22Rv1 (cell line): ENCODE results near the gene SREBF1.

Experiments
- ZFX ChIP-seq: fragments of 450-650 bp; IDR thresholded peaks from 2 replicates; pipeline ENCODE4 v1.6.1; 2017; ENCODE audit warnings: antibody characterized with exemption, borderline replicate concordance
- TF ChIP-seq, protein P1 (sequence below): fragments of 450-650 bp; IDR thresholded peaks from 2 replicates; pipeline ENCODE4 v1.5.1; 2017; ENCODE audit warnings: mild to moderate bottlenecking

DNA sequence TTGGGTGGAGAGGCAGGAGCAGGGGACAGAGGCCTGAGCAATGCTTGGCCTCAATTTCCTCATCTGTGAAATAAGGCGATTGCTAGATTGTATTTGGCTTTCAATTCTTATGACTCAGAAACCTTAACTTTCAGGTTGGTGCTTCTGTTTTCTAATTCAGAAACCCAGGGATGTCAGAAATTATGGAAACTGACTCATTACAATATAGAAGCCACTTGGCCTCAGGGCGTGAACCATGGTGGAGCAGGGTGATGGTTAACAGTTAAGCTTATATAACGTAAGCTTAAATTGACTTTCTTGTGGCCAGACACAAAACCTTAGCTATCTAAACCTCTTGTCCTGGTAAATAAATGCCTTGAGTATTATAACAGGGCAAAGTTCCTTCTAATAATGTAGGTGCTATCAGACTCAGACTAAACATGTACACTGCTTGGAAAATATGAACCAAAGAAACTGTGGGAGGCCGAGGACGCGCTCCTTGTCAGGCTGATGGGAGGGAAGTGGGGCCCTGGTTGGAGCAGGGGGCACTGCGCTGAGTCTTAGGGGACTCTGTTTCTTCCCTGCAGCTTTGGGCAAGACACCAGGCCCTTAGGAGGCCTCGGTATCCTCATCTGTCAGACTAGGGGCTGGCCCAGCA, 17.1 kb upstream of the SREBF1 start:
- TF ChIP-seq, protein P1, sequence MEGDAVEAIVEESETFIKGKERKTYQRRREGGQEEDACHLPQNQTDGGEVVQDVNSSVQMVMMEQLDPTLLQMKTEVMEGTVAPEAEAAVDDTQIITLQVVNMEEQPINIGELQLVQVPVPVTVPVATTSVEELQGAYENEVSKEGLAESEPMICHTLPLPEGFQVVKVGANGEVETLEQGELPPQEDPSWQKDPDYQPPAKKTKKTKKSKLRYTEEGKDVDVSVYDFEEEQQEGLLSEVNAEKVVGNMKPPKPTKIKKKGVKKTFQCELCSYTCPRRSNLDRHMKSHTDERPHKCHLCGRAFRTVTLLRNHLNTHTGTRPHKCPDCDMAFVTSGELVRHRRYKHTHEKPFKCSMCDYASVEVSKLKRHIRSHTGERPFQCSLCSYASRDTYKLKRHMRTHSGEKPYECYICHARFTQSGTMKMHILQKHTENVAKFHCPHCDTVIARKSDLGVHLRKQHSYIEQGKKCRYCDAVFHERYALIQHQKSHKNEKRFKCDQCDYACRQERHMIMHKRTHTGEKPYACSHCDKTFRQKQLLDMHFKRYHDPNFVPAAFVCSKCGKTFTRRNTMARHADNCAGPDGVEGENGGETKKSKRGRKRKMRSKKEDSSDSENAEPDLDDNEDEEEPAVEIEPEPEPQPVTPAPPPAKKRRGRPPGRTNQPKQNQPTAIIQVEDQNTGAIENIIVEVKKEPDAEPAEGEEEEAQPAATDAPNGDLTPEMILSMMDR: no peak
- no peak for TF ChIP-seq ZFX
